HepG2 (cell line): ENCODE data around the gene PEAK1.

ENCODE experiments used
- MXD4 ChIP-seq: IDR thresholded peaks from 2 replicates; pipeline ENCODE4 v1.6.1; 2016; ENCODE audit warnings: mild to moderate bottlenecking, missing biosample characterization, missing genetic modification reagents
- POLR2A ChIP-seq, 2 experiments: IDR thresholded peaks; 2 replicates each; pipeline ENCODE4 v1.6.1; 2011; ENCODE audit warnings: low read depth in 2 of 2, low read length in 2 of 2, mild to moderate bottlenecking in 1 of 2, moderate library complexity in 1 of 2; ENCODE audit not compliant: insufficient read depth in 1 of 2
- RNF219 ChIP-seq: sonication (generic); formaldehyde crosslinking; IDR thresholded peaks from 2 replicates; pipeline ENCODE4 v1.5.0; 2020; ENCODE audit warnings: mild to moderate bottlenecking, missing genetic modification reagents
- TAF1 ChIP-seq: sonication (generic); formaldehyde crosslinking; IDR thresholded peaks from 2 replicates; pipeline ENCODE4 v1.4.0; 2020; ENCODE audit warnings: missing genetic modification reagents
- ZBTB20 ChIP-seq: sonication (generic); formaldehyde crosslinking; IDR thresholded peaks from 2 replicates; pipeline ENCODE4 v1.8.1; 2023; ENCODE audit warnings: missing genetic modification reagents, low read depth, mild to moderate bottlenecking, borderline replicate concordance
- ZFP41 ChIP-seq: sonication (generic); formaldehyde crosslinking; IDR thresholded peaks from 2 replicates; pipeline ENCODE4 v1.4.0; 2020; ENCODE audit warnings: mild to moderate bottlenecking, missing genetic modification reagents, borderline replicate concordance
- ZNF260 ChIP-seq: sonication (generic); formaldehyde crosslinking; IDR thresholded peaks from 2 replicates; pipeline ENCODE4 v1.4.0; 2020; ENCODE audit warnings: missing genetic modification reagents, low read depth, mild to moderate bottlenecking, borderline replicate concordance
- ZNF282 ChIP-seq: fragments of 450-650 bp; IDR thresholded peaks from 2 replicates; pipeline ENCODE4 v1.6.1; 2018; ENCODE audit not compliant: partially characterized antibody
- ZNF569 ChIP-seq: sonication (generic); formaldehyde crosslinking; IDR thresholded peaks from 2 replicates; pipeline ENCODE4 v1.5.0; 2020; ENCODE audit warnings: mild to moderate bottlenecking, missing genetic modification reagents, moderate library complexity, borderline replicate concordance
- ZNF776 ChIP-seq: sonication (generic); formaldehyde crosslinking; IDR thresholded peaks from 2 replicates; pipeline ENCODE4 v1.4.0; 2020; ENCODE audit warnings: mild to moderate bottlenecking, missing genetic modification reagents
- TF ChIP-seq, protein P1 (sequence below): sonication (generic); formaldehyde crosslinking; IDR thresholded peaks from 2 replicates; pipeline ENCODE4 v1.5.0; 2020; ENCODE audit warnings: mild to moderate bottlenecking, missing genetic modification reagents, moderate library complexity
- TF ChIP-seq, protein P2 (sequence below): IDR thresholded peaks from 2 replicates; pipeline ENCODE4 v1.6.1; 2016; ENCODE audit warnings: low read depth

DNA sequence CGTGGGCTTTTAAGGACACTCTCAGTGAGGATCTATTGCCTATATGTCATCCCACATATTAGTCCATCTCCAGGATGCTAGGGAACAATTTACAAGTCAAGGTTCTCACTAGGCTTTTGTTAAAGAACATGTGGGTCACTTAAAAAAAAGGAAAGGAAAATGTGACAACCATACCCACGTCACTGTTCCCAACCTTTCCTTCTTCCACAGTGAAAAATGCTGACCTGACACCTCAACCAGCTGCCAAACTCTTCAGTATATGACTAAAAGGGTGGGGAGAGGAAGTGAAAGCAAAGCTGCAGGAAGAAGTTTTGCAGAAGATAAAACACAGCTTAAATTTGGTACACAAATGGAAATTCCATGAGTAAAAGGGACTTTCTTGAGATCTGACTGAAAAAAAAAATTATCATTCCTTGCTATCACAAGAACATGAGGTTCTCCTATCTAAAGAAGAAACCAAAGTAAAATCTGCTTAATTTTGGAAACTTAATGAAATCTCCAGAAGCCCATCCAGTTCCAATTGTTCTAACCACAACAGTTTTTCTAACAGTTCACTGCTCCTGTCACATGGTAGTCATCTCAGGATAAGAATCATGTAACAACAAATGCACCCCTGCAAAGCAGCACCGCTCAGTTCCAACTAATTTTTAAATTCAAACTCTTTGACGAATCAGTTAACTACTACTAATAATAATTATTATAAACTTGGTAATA lies 232.0 kb downstream of the PEAK1 start:
- TF ChIP-seq ZNF776 (no peak), ZNF260 (no peak), RNF219 (CRISPR knock-in tag) (no peak), TAF1 (CRISPR knock-in tag) (no peak), ZNF282 (no peak), ZFP41 (no peak), ZNF569 (no peak), MXD4 (CRISPR knock-in tag) (no peak), POLR2A (IDR thresholded peaks at IDR 0.05; ENCODE audit: insufficient read depth in 1 of 2, low read depth in 2 of 2, low read length in 2 of 2) (no peak), ZBTB20 (CRISPR knock-in tag) (no peak)
- TF ChIP-seq, protein P1, sequence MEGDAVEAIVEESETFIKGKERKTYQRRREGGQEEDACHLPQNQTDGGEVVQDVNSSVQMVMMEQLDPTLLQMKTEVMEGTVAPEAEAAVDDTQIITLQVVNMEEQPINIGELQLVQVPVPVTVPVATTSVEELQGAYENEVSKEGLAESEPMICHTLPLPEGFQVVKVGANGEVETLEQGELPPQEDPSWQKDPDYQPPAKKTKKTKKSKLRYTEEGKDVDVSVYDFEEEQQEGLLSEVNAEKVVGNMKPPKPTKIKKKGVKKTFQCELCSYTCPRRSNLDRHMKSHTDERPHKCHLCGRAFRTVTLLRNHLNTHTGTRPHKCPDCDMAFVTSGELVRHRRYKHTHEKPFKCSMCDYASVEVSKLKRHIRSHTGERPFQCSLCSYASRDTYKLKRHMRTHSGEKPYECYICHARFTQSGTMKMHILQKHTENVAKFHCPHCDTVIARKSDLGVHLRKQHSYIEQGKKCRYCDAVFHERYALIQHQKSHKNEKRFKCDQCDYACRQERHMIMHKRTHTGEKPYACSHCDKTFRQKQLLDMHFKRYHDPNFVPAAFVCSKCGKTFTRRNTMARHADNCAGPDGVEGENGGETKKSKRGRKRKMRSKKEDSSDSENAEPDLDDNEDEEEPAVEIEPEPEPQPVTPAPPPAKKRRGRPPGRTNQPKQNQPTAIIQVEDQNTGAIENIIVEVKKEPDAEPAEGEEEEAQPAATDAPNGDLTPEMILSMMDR (CRISPR knock-in tag) = no peak
- TF ChIP-seq, protein P2, sequence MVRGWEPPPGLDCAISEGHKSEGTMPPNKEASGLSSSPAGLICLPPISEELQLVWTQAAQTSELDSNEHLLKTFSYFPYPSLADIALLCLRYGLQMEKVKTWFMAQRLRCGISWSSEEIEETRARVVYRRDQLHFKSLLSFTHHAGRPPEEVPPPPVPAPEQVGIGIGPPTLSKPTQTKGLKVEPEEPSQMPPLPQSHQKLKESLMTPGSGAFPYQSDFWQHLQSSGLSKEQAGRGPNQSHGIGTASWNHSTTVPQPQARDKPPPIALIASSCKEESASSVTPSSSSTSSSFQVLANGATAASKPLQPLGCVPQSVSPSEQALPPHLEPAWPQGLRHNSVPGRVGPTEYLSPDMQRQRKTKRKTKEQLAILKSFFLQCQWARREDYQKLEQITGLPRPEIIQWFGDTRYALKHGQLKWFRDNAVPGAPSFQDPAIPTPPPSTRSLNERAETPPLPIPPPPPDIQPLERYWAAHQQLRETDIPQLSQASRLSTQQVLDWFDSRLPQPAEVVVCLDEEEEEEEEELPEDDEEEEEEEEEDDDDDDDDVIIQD (CRISPR knock-in tag) = no peak
